GM12878 (cell line): ENCODE results near the gene OTUD3. TPM values are rescaled to one million over a fixed set of nuclear protein-coding genes. Genes with fewer than 3 reads are reported as not detected.

Experiments
- ATAC-seq: fragments of 200-7000 bp; cut with Tn5 transposase; 3 replicates; pipeline ENCODE4 v1.9.1; 2020; ENCODE audit warnings: mild to moderate bottlenecking, moderate library complexity
- BruUV-seq: library from RNA; stranded (reverse); fragments of 400-500 nt; replicated peaks from 2 replicates; lab custom pipeline; 2021; lab: Mats Ljungman, UMichigan
- CTCF ChIA-PET: fragments of 300-600 bp; sonication (Branson Sonifier 250); formaldehyde crosslinking; extraction: SDS; loops from one replicate; lab custom pipeline; 2021; ENCODE audit warnings: inconsistent platforms; lab: Yijun Ruan, JAX
- POLR2A ChIA-PET: fragments of 350-600 bp; formaldehyde crosslinking; extraction: SDS; loops from one replicate; lab custom pipeline; 2021; ENCODE audit warnings: inconsistent platforms; lab: Charles Lee
- RAD21 ChIA-PET: fragments of 300-600 bp; sonication (Branson Sonifier 250); formaldehyde crosslinking; loops from one replicate; lab custom pipeline; 2023; ENCODE audit warnings: antibody characterized with exemption; ENCODE audit not compliant: unreplicated experiment; lab: Charles Lee
- SMC1A ChIA-PET: fragments of 300-600 bp; sonication (Branson Sonifier 250); formaldehyde crosslinking; loops from one replicate; lab custom pipeline; 2023; ENCODE audit not compliant: unreplicated experiment, uncharacterized antibody; lab: Charles Lee
- DNase-seq: peaks from one replicate; pipeline ENCODE4 v3.0.0-alpha.2; 2011; ENCODE audit warnings: low read depth, low spot score
- FAIRE-seq: peaks from 3 replicates; lab custom pipeline; 2011; peaks lifted over from hg19 to GRCh38; lab: Jason Lieb, UNC
- H2AFZ ChIP-seq: 2 replicates; pipeline ENCODE4 v1.6.0; 2011; ENCODE audit warnings: low read depth, low read length, control low read depth; ENCODE audit not compliant: control insufficient read depth
- H3K27ac ChIP-seq: 2 replicates; pipeline ENCODE4 v1.5.1; 2011; ENCODE audit warnings: control low read depth; ENCODE audit not compliant: control insufficient read depth, insufficient read depth
- H3K27me3 ChIP-seq, 2 experiments: replicated peaks in 1 of 2; 2 replicates each; pipeline versions ENCODE4 v1.6.0 to v1.6.1; 2011; ENCODE audit warnings: low read length in 1 of 2; ENCODE audit not compliant: control insufficient read depth in 2 of 2, insufficient read depth in 2 of 2
- H3K36me3 ChIP-seq, 2 experiments: 2 replicates each; pipeline ENCODE4 v1.5.1; 2011; ENCODE audit warnings: low read length in 1 of 2; ENCODE audit not compliant: control insufficient read depth in 2 of 2, insufficient read depth in 2 of 2
- H3K4me1 ChIP-seq: 2 replicates; pipeline ENCODE4 v1.6.1; 2011; ENCODE audit warnings: mild to moderate bottlenecking, low read length, moderate library complexity, mixed read lengths; ENCODE audit not compliant: control insufficient read depth, insufficient read depth
- H3K4me2 ChIP-seq: 2 replicates; pipeline ENCODE4 v1.6.0; 2011; ENCODE audit warnings: control low read depth; ENCODE audit not compliant: control insufficient read depth, insufficient read depth
- H3K4me3 ChIP-seq: fragments of 200-600 bp; sonication (generic); 2 replicates; pipeline ENCODE4 v1.5.1; 2016
- H3K79me2 ChIP-seq: 2 replicates; pipeline ENCODE4 v1.6.0; 2011; ENCODE audit warnings: low read length; ENCODE audit not compliant: control insufficient read depth, insufficient read depth
- H3K9ac ChIP-seq: 2 replicates; pipeline ENCODE4 v1.8.0; 2011; ENCODE audit warnings: low read length, control low read depth, mixed read lengths; ENCODE audit not compliant: control insufficient read depth, insufficient read depth
- H3K9me3 ChIP-seq: replicated peaks from 3 replicates; pipeline ENCODE4 v1.5.1; 2011; ENCODE audit warnings: mild to moderate bottlenecking, low read length; ENCODE audit not compliant: control insufficient read depth, insufficient read depth
- H4K20me1 ChIP-seq: 2 replicates; pipeline ENCODE4 v1.6.0; 2011; ENCODE audit not compliant: control insufficient read depth, insufficient read depth
- BCL11A ChIP-seq: IDR thresholded peaks from 2 replicates; pipeline ENCODE4 v1.6.1; 2011; ENCODE audit warnings: low read depth, low read length
- CEBPB ChIP-seq, 2 experiments: fragments of 150-350 bp in 1 of 2; IDR thresholded peaks; 2 replicates each; pipeline ENCODE4 v1.6.1; 2012 to 2014; ENCODE audit warnings: low read depth in 2 of 2, low read length in 2 of 2, borderline replicate concordance in 1 of 2, inconsistent platforms in 1 of 2
- CHD4 ChIP-seq: fragments of 200-600 bp; sonication (generic); IDR thresholded peaks from 2 replicates; pipeline ENCODE4 v1.6.1; 2016; ENCODE audit warnings: mild to moderate bottlenecking
- EZH2 ChIP-seq: IDR thresholded peaks from 2 replicates; pipeline ENCODE4 v1.6.1; 2012; ENCODE audit warnings: low read depth, mild to moderate bottlenecking, control low read depth, inconsistent platforms, low read length, borderline replicate concordance; ENCODE audit not compliant: control insufficient read depth
- GABPA ChIP-seq: IDR thresholded peaks from 2 replicates; pipeline ENCODE4 v1.6.1; 2014; ENCODE audit warnings: antibody characterized with exemption, low read depth, mild to moderate bottlenecking, inconsistent platforms
- GATAD2B ChIP-seq: fragments of 450-650 bp; conservative IDR thresholded peaks from 2 replicates; pipeline ENCODE4 v1.6.1; 2017; ENCODE audit warnings: low read depth, mild to moderate bottlenecking, moderate library complexity
- HDAC6 ChIP-seq: fragments of 200-600 bp; sonication (generic); IDR thresholded peaks from one replicate; pipeline ENCODE4 v1.8.0; 2017; ENCODE audit warnings: antibody characterized with exemption; ENCODE audit not compliant: unreplicated experiment
- POLR2A ChIP-seq: IDR thresholded peaks from 2 replicates; pipeline ENCODE4 v1.6.1; 2011; ENCODE audit warnings: low read depth, mild to moderate bottlenecking, low read length
- RBBP5 ChIP-seq: fragments of 200-600 bp; sonication (generic); conservative IDR thresholded peaks from 2 replicates; pipeline ENCODE4 v1.6.1; 2016
- TBL1XR1 ChIP-seq: IDR thresholded peaks from 2 replicates; pipeline ENCODE4 v1.6.1; 2012; ENCODE audit warnings: low read depth, low read length, improper control_type of control experiment
- ZZZ3 ChIP-seq: IDR thresholded peaks from 2 replicates; pipeline ENCODE4 v1.6.1; 2011; ENCODE audit warnings: low read depth; ENCODE audit not compliant: control insufficient read depth, insufficient read length
- WGBS: methylation state at CpG from one replicate; pipeline ENCODE4 v1.1.6; 2016; ENCODE audit warnings: low lambda C conversion rate; ENCODE audit not compliant: insufficient replicate concordance, insufficient coverage; ENCODE audit errors: missing lambda C conversion rate; 5-methylcytosine and 5-hydroxymethylcytosine counted together
- in situ Hi-C: fragments of 300-500 bp; cut with MboI; formaldehyde crosslinking; loops from 9 replicates; pipeline ENCODE4 v1.14.3; 2018; ENCODE audit warnings: mixed read lengths
- intact Hi-C: fragments of 100-400 bp; cut with micrococcal nuclease; formaldehyde crosslinking; loops from one replicate; pipeline ENCODE4 v1.14.2; 2022; ENCODE audit not compliant: unreplicated experiment
- polyA plus RNA-seq, 11 experiments: library from polyadenylated mRNA; depleted of rRNA in 4 of 11; unstranded in 6 of 11; stranded (reverse) in 5 of 11; fragments of >200 nt; fragmentation: Nextera tagmentation in 4 of 11; fragmentation: Illumina TruSeq in 1 of 11; extraction: Ambion mirVana in 4 of 11; extraction: Trizol in 1 of 11; gene quantifications; 1 replicate in 1 of 11; 2 replicates in 10 of 11; pipeline versions ENCODE4 v1.2.1 to v1.2.3, GENCODE V29; 2011 to 2016; ENCODE audit warnings: inconsistent platforms in 2 of 11, missing spikeins in 2 of 11, low read depth in 1 of 11
- total RNA-seq, 4 experiments: library from RNA; depleted of rRNA in 3 of 4; stranded (reverse); fragments of >200 nt in 3 of 4; fragmentation: Illumina TruSeq in 1 of 4; extraction: Trizol in 1 of 4; gene quantifications; 2 replicates each; pipeline versions ENCODE4 v1.2.1 to v1.2.3, GENCODE V29; 2013 to 2021

The OTUD3 gene
- total and polyA plus RNA-seq, 10 of the 15 experiments (the other 5 are each of a cell fraction or from before 2014, with no cell fraction given) = 0.77 to 8.9 (median 4.8) TPM

- Histone ChIP-seq H3K79me2 (no peaks in the 10 kb centered on the region), H3K4me1 (no peaks in the 10 kb centered on the region), H3K27me3 (no peaks in the 10 kb centered on the region; a peak in 1 of 4 replicates), H3K9ac (no peak overlapping the region), H3K27ac (no peak overlapping the region), H2AFZ (no peak overlapping the region), H3K4me3 (no peak overlapping the region), H3K36me3 (no peaks in the 10 kb centered on the region), H3K9me3 (peaks cover 5% of the 10 kb centered on the region; the same call in 2 of the 3 replicates), H3K4me2 (no peak overlapping the region), H4K20me1 (no peaks in the 10 kb centered on the region)
- ATAC-seq (no peak), DNase-seq (no peak), FAIRE-seq (no peak)
- in situ Hi-C loops = no loop called here
- ChIA-PET POLR2A (no interaction called here), SMC1A (no interaction called here), RAD21 (no interaction called here), CTCF (no interaction called here)
- 2% methylated on average over 2 of the region's 2 CpGs for WGBS
- no TSS peak for BruUV-seq
- intact Hi-C loops = no loop called here
- no peak for TF ChIP-seq RBBP5
- TF ChIP-seq CEBPB (IDR thresholded peaks at IDR 0.05; ENCODE audit: borderline replicate concordance in 1 of 2, low read depth in 2 of 2, low read length in 2 of 2) = no peak
- TF ChIP-seq EZH2 = no peak
- TF ChIP-seq GATAD2B = no peak
- no peak for TF ChIP-seq TBL1XR1
- no peak for TF ChIP-seq GABPA
- TF ChIP-seq CHD4 = no peak
- no peak for TF ChIP-seq POLR2A
Observed at GRCh38 chr1:19949016-19949415, 66.8 kb downstream of the OTUD3 start.

GRCh38 chr1:19954059-19954458, 71.9 kb downstream of the OTUD3 start:
- in situ Hi-C loops = no loop called here
- POLR2A ChIA-PET = no interaction called here
- TF ChIP-seq BCL11A (no peak), ZZZ3 (no peak), HDAC6 (no peak)
- Histone ChIP-seq H2AFZ (no peak overlapping the region), H3K9ac (no peak overlapping the region), H4K20me1 (no peaks in the 10 kb centered on the region), H3K9me3 (peaks cover 7% of the 10 kb centered on the region; the same call in 2 of the 3 replicates), H3K4me3 (no peak overlapping the region), H3K4me2 (no peak overlapping the region), H3K36me3 (no peaks in the 10 kb centered on the region), H3K4me1 (no peaks in the 10 kb centered on the region; the same call in 1 of the 2 replicates), H3K79me2 (no peaks in the 10 kb centered on the region), H3K27ac (no peak overlapping the region), H3K27me3 (no peaks in the 10 kb centered on the region; a peak in 2 of 4 replicates)
- WGBS = 17% methylated on average over 2 of the region's 2 CpGs
- ATAC-seq = no peak
- BruUV-seq = no TSS peak
- SMC1A ChIA-PET = no interaction called here
- CTCF ChIA-PET = no interaction called here
- FAIRE-seq = no peak
- intact Hi-C loops = no loop called here
- no peak for DNase-seq
- RAD21 ChIA-PET = no interaction called here
